ENCODE measurements around the gene TSPAN12.

DNA sequence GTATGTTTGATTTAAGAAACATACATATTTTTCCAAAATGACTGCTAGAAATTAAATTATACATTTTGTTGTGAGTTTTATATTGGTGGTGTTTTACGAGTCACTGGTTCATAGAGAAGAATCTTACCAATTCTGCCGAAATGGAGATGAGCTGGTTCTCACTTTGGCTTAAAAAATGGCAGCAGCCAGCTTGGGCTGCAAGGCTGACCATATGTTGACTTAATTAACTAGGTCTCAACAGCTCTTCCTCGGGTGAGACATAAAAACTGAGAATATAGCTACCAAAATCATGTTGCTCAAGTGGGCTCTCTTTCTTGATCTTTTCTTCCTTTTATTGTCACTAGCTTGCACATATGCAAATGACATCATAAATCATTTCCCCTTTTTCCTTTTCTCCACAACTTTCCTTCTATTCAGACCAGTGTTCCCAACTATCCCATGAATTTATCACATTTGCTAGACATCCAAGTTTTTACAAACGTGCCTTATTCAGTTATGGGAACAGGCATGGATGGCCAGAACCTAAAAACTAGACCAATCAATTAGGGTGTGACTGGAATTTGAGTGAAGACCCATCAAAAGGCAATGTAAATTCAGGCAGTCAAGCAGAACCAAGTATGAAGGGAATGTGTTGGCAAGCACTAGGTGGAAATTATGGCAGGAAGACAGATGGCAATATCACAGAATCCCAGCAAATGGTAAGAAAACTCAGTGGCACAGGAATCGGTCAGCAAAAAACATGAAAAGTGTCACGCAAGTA is 6.4 kb upstream of the TSPAN12 start:
- TF ChIP-seq, protein P1, sequence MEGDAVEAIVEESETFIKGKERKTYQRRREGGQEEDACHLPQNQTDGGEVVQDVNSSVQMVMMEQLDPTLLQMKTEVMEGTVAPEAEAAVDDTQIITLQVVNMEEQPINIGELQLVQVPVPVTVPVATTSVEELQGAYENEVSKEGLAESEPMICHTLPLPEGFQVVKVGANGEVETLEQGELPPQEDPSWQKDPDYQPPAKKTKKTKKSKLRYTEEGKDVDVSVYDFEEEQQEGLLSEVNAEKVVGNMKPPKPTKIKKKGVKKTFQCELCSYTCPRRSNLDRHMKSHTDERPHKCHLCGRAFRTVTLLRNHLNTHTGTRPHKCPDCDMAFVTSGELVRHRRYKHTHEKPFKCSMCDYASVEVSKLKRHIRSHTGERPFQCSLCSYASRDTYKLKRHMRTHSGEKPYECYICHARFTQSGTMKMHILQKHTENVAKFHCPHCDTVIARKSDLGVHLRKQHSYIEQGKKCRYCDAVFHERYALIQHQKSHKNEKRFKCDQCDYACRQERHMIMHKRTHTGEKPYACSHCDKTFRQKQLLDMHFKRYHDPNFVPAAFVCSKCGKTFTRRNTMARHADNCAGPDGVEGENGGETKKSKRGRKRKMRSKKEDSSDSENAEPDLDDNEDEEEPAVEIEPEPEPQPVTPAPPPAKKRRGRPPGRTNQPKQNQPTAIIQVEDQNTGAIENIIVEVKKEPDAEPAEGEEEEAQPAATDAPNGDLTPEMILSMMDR (IDR thresholded peaks at IDR 0.05; ENCODE audit: control extremely low read depth in 1 of 3, insufficient read depth in 1 of 3, low read depth in 1 of 3, low read length in 3 of 3) = no peak
- TF ChIP-seq EZH2 (IDR thresholded peaks at IDR 0.05; ENCODE audit: low read depth, low read length, severe bottlenecking) (no peak), HDAC6 (IDR thresholded peaks at IDR 0.05; ENCODE audit: low read depth, low read length) (no peak), SIN3A (conservative IDR thresholded peaks at IDR 0.05 in 1 of 2, IDR thresholded peaks at IDR 0.05 in 1 of 2; ENCODE audit: low read depth in 1 of 2, low read length in 2 of 2) (no peak)

Data from H1 (cell line).